HG03571 (cell line): ENCODE results near the gene RFX8.

ENCODE experiments used
- ATAC-seq: cut with Tn5 transposase; IDR thresholded peaks from one replicate; pipeline ENCODE4 v1.9.1; 2021; ENCODE audit not compliant: unreplicated experiment

Gene RFX8

DNA sequence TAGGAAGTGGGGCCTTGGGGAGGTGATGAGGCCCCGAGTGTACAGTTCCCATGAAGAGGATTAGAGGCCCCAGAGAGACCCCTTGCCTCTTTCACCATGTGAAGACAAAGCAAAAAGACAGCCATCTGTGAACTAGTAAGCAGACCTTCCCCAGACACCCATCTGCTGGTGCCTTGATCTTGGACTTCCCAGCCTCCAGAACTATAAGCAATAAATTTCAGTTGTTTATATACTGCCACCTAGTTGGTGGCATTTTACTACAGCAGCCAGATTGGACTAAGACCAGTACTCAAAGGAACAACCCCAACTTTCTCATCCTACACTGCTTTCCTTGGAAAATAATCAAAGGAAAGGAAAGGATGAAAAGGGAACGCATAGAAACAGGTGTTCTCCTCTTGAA is 59.7 kb downstream of the RFX8 start:
- ATAC-seq: no peak

DNA sequence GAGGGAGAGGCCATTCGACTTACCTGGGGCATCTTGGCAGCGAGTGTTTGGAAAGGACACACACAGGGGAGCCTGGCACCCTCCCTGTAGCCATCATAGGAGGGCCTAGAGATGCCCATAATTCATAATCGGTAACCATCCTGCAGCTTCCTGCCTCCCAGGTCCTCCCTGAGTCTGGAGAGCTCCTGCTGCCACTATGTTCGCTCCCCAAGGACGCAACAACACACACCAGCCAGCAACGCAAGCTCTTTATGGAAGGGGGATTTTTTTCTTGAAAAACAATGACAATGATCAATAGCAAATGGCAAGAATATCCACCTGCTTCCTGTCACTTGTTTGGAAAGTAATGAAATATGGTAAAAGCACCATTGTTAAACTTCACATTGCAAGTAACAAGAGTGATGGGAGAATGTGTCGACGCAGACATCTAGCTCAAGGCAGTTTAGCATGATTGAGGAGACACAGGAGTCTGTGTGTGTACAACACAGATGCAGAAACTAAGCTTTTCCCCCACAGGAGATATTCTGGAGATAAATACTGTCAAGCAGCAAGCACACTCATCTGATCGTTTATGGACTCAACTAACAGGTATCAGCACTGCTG is 62.7 kb downstream of the RFX8 start:
- ATAC-seq: no peak

DNA sequence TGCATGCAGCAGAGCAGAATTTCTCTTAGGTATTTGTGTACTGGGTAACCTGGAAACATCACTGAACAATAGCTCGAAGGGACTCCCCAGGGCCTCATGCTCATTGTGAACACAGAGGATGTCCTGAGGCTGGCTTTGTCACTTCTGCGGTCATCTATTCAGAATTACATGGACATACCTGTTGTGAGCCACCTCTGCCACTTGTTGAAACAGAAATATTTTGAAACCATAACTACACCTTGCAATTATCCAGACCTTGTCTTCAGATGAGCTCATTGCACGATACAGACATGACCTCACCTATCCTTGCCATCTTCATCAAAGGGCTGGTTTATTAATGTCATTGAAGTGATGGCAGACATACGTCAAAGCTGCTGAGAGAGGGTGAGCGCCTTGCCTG is 64.2 kb downstream of the RFX8 start:
- no peak for ATAC-seq

DNA sequence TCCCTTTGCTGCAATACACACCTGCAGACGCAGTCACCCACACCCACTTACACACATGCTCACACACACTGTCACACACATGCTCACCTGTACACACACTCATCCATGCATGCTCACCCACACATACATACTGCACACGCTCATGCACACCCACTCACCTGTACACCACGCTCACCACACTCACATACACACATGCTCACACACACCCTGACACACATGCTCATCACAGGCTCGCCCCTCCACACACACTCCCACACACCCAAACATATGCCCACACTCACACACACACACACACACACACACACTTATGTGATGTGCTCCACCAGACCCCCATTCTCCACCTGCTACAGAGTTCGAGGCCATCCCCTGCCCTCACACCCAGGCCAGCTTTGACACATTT is 64.8 kb downstream of the RFX8 start:
- no peak for ATAC-seq

DNA sequence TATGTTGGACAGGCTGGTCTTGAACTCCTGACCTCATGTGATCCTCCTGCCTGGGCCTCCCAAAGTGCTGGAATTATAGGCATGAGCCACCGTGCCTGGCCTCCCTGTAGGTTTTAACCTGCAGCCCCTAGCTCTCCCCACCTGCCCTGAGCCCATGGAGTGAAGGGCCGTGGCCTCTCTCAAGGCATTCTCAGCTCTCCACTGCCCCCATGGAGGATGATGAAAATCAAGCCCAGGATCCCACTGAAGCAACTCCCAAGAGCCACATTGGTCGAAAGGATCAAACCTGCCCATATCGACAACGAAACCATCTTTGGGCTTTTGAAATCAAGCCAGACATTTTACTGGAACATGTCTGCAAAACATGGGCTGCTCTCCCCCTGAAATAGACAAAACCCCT is 65.2 kb downstream of the RFX8 start:
- no peak for ATAC-seq

DNA sequence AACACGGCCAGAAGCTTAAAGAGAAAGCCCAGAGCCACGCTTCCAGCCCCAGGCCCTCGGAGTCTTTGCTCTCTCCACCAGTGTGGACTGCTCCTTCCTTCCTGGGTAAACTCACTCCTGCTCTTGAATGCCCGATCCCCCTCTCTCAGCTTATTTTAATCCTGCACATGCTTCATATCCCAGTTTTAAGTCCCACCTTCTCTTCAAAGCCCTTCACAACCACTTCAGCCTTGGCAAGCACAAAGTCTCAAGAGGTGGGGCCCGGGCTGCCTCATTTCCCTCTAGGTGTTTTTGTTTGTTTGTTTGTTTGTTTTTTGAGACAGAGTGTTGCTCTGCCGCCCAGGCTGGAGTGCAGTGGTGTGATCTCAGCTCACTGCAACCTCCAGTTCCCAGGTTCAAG is 66.0 kb downstream of the RFX8 start:
- ATAC-seq: no peak

DNA sequence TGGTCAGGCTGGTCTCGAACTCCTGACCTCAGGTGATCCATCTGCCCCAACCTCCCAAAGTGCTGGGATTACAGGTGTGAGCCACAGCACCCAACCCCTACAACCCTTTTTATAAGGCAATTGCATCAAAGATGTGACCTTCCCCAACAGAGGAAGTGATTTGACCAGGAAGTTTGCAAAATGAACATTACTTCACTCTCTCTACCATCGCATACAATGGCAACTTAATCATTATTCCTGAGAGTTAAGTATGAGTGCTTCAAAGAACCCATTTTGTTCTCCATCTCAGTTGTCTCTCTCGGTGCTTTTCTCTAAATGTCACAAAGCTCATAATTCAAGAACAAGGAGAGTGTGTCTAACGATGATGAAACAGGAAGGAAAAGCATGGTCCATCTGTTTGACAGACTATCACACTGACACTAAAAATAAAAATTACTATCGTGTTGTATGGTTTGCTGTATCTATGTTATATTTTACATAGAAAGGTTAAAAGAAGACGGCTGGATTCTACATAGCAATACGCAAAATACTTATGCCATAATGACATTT is 69.5 kb downstream of the RFX8 start:
- no peak for ATAC-seq

DNA sequence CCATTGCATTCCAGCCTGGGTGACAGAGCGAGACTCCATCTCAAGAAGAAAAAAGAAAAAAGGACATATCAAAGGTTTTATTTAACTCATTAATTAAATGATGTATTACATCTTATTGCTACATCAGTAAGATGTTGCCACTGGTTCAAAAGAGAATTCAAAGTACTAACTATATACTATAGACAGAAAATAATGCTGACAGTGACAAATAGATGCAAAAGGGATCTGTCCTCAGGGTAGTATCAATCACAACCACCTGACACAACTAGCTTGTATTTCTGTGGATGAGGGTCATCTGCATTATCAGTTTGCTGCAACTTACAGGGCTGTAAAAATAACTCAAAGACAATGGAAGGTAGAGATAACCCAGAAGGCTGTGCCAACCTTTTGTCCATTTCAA is 71.2 kb downstream of the RFX8 start:
- ATAC-seq: no peak

DNA sequence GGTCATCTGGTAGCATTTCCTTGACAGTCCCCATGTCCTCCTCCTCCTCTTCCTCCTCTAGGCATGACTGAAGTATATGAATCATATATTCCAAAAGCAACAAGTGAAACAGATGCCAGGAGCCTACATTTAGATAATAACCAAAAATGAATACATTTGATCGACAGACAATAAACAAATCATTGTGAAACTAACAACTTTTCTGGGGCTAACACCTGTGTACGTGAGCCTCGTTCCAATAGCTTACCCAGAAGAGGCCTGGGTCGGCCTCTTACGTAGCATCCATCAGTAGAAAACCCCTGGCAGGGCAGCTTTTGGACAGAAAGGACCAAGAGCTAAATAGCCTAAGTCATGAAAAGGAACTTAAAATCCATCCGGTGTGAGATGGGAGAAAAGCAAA is 72.3 kb downstream of the RFX8 start:
- no peak for ATAC-seq

DNA sequence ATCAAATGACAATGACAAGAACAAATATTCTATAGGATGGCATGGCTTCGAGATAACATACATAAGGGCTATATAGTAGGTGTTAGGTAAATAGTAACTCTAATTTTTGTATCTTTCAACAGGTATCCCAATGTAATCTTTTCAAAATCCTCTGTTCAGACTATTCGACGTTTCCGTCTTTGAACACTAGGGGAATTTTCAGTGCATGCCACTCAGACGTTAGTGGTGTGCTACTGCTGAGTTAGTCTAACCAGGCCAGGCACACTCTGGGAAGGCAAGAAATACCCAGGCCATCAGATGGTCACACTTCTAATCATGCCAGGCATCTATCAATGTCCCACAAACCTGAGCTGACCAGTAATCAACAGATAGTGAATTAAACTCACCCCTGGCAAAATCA is 73.0 kb downstream of the RFX8 start:
- ATAC-seq: no peak

DNA sequence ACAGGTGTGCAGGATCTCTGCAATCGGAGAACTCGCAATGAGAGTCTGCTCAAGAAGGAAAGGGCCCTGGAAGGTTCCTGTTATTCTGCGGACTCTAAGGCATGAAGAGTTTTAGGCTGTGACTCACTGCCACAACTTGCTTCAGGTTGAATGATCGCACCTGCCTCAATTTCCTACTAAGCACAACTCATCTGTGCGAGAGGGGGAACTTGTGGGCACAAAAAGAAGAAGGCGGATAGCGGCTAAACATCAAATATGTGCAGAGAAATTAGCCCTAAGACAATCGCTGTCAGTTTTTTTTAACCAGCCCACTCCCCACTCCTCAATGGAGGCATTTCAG is 73.6 kb downstream of the RFX8 start:
- no peak for ATAC-seq

DNA sequence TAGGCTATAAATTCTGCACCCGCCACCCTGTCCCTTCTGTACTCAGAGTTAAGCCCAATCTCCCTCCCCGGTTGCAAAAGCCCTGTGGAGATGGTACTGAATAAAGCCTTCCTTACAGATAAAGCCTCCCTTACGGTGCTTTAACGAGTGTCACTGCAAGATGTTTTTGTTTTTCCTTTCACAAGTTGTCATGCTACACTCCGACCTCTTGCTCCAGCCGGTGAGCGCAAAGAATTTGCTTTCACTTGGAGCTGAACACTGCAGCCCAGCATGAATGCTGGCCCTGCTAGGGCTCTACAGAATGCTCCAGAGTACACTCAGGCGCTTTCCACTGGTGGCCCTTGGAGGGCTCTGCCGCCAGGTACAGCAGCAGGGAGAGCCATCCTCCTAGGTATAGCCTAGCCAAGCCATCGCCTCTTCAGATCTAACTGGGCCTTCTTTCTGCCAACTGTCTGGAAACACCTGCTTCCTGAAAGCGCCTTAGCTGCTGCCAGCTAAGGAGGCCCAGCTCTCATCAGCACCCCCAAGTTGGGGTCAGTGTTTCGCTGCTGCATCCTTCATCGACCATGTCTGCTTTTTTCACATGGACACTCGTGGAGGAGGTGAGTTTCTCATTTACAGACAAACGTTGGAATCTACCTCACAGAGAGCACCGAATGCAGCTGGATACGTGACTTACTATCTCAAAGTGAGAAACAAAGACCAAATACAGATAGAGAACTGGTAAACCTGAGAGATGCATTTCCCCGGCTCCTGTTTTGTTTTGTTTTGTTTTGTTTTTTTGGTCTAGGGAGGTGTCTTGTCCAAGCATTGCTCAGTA is 74.2 kb downstream of the RFX8 start:
- ATAC-seq: no peak

DNA sequence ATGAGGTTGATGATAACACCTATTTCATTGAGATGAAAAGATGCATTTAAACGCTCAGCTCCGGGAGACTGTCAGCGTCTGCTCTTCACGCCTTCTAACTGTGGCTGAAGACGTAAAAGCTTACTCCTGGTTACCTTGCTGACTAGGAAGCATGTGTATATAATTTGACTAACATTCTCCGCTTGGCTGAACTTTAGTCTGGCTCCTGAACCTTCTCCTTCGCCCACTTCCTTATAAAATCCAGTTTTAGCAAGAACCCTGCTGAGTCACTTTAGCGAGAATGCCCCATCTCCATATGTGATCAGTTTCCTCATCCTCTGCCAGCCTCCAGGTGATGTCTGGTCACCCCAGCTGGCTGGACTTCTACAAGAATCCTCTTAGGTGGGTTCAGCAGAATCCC is 74.9 kb downstream of the RFX8 start:
- no peak for ATAC-seq

DNA sequence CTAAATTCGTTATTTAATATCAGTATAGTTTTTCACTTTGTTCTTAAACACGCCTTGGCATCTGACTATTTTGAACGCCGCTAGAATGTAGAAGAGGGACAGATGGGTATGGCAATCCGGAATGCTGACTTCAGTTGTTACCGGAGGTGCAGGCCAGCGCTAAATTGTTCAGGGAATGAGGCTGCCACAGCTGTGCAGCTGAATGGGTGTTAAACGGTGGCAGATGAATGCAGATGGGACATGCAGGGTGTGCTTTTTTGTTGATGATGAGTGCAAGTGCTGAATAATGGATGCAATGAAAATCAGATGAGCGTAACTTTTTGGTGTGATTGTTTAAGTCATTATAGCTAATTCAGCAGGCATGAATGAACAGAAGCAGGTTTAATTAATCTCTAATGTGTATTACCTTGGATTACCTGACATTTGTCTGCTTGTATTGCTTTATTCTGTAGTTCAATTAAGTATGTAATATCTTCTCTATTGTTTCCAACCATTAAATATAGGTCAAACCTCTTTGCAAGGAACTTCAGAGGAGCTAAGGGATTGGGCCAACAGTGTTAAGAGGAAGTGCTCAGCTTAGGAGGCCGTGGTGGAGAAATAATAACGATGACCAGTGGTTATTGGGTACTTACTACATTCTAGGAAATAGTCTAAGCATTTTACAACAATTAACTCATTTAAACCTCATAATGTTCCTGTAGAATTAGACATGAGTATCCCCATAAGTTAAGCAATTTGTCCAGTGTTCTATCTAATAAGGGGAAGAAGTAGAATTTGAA is 75.7 kb downstream of the RFX8 start:
- ATAC-seq: no peak

DNA sequence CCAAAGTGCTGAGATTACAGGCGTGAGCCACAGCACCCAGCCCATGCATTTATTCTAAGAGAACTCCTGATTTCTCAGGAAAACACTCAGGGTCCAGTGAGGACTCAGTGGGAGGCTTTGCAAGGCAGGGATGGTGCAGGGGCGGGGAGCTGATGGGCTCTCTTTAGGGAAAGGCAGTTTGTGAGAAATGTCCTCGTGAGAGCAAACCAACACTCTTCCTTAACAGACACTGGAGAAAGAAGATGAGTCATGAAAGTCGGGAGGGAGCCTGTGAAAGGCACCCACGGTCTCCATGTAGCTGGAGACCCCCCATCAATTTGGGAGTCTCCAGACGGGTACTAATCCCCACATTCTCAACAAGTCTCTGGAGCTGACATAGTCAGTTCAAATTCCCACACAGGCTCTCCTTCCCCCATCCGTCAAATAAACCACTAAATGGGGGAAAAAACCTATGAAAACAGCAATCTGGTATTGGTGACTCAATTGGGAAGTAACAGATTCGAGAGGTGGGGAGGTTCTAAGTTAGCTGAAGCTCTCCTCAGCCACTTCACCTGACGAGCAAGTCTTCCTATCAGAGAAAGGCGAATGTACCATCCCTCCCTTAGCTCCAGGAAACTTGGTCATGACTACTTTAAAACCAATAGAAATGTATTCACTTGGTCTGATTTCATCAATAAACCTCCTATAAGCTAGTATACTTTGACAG is 76.6 kb downstream of the RFX8 start:
- ATAC-seq: no peak

DNA sequence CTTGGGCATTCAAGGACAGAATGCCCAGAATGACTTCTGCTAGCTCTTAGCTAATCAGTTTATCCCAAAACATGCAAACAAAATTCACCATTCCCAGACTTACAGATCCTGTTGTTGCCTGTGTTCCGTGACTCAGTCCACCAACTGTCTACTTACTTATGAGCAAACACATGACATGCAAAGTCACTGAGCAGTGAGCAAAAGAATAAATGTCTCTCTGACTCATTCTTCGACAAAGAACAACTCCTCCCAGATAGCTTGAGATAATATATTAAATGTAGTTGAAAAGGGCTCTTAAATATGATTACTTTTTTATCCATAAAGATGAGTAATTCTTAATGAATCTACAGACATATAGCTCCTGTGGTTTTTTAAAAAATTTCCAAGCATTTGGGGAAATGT is 78.6 kb downstream of the RFX8 start:
- ATAC-seq: no peak

DNA sequence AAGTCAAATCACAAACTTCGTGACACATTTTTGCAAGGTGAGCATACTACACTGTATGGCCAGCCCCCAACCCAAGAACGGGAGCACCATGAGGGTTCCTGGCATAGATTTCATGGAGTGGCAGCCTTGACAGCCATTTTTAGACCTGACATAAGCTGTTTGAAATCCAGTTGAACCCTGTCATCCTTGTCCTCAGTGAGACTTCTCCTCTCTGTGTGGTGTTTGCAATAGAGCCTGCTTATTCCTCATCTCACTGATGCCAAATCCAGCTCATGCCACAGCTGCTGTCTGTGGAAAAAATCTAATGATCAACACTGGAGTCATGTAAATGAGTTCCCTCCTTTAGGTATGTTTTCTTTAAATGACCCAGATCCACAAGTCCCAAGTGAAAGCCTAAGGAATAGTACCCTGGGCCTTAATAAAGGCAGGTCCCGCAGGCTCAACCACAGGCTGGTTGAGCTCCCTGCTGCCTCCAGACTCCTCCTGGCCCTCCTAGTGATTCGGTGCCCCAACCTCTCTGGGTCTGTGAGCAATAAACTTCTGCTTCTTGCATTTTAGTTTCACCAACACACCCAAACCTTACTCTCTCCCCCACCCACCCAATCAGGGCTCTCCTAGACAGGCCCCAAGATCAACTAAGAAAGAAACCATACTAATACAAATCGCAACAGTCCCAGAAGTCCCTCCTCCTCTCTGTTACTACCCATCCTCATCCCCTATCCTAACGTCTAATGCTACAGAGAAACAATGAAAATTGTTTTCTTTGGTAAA is 79.2 kb downstream of the RFX8 start:
- ATAC-seq: no peak

DNA sequence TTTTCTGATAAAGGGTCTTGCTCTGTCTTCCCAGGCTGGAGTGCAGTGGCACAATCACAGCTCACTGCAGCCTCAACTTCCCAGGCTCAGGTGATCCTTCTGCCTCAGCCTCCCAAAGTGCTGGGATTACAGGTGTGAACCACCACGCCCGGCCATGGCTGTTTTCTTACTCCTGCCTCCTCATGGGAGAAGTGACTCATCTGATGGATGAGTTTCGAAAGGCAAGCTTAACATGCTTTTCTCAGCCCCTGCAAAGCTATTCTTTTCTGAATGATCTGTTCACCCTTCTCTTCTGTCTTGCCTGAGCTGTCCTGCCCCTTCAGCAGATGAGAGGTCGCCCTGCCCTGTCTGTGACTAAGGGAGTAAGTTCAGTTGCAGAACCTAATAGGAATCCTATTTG is 86.7 kb downstream of the RFX8 start:
- no peak for ATAC-seq

DNA sequence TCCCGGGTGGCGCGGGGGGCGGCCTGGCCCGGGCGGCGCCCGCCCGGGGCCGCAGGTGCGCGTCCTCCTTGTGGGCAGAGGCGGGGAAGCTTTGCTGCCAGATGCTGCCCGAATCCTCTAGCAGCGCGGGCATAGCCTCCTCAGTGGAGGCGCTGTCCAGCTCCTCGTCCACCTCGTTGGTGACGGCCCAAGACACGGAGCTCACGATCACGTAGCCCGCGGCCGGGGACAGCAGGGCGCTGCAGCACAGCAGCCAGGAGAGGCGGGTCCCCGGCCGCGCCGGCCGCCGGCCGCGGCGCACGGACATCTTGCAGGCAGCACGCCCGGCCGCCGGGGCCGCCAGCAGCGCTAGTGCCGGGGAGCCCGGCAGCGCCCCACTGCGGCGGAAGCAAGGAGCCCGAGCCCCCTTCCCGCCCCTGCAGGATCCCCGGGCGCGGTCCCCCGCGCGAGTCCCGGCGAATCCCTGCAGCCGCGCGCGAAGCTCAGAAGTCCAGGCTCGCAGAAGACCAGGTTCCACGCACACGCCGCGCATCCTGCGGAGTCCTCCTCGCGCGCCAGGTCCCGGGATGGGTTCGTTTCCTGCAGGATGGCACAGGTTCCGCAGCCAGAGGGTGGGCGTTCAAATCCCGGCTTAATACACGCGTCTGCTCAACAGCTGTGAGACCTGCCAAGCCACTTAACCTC is 87.6 kb downstream of the RFX8 start, which contains the start of gene CREG2:
Gene CREG2 (minus strand): TSS at position 353 of the 684 bp plus-strand sequence. CDS start 46 bp downstream, at position 307.
- ATAC-seq: no peak

DNA sequence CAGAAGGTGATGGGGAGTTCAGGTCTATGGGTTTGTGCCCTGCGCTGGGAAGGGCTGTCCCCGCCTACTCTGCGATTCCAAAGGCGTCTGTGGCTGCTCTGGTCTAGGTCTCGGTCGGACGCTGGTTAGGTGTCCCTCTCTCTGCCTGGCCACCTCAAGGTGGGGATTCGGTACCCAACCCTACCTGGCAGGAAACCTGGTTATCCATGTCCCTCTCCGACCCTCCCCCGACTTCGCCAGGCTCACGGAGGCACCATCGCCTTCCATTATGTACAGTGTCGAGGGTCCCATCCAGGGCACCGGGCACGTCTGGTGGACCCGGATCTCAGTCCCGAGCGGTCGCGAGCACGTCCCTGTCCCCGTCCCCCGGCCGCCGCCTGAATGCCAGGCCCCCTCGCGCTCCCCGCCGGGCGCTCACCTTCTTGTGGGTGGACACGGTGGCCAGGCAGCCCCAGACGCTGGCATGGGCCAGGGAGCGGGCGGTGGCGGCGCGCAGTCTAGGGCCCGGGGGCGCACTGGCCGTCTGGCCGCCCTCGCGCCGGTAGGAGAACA is 88.2 kb downstream of the RFX8 start:
- no peak for ATAC-seq
